ENCODE results near the gene EFNA4. TPM values are rescaled to one million over a fixed set of nuclear protein-coding genes. Genes with fewer than 3 reads are reported as not detected.
A peak's percentile ranks its signal among the peaks of the same experiment; 100 is the strongest.

Gene EFNA4, protein sequence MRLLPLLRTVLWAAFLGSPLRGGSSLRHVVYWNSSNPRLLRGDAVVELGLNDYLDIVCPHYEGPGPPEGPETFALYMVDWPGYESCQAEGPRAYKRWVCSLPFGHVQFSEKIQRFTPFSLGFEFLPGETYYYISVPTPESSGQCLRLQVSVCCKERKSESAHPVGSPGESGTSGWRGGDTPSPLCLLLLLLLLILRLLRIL
- total RNA-seq: 10 to 100 TPM; 15.9 to 17.9 TPM
- 30.7 TPM for polyA plus RNA-seq (2013, experiment 1 of 2)
- polyA plus RNA-seq (2013, experiment 2 of 2): 29.6 TPM
- long read RNA-seq, experiment 1, transcript EFNA4-202 (4 exons, 1,263 nt): major isoform, 9 of 10 reads
- long read RNA-seq, experiment 1, partial matches to known transcripts: 1 of 10 reads
- long read RNA-seq, experiment 1, other reads (novel, unspliced or antisense): 0 of 10 reads
- long read RNA-seq, experiment 2, transcript EFNA4-202 (4 exons, 1,263 nt): major isoform, 7 of 7 reads
- long read RNA-seq, experiment 2, partial matches to known transcripts: 0 of 7 reads
- long read RNA-seq, experiment 2, other reads (novel, unspliced or antisense): 0 of 7 reads
- long read RNA-seq, experiment 3, transcript EFNA4-202 (4 exons, 1,263 nt): major isoform, 38 of 46 reads
- long read RNA-seq, experiment 3, transcript EFNA4-203 (4 exons, 1,052 nt): minor isoform, 5 of 46 reads
- long read RNA-seq, experiment 3, partial matches to known transcripts: 1 of 46 reads
- long read RNA-seq, experiment 3, other reads (novel, unspliced or antisense): 2 of 46 reads
- long read RNA-seq, experiment 4, transcript EFNA4-202 (4 exons, 1,263 nt): major isoform, 50 of 61 reads
- long read RNA-seq, experiment 4, partial matches to known transcripts: 0 of 61 reads
- long read RNA-seq, experiment 4, other reads (novel, unspliced or antisense): 7 of 61 reads

DNA sequence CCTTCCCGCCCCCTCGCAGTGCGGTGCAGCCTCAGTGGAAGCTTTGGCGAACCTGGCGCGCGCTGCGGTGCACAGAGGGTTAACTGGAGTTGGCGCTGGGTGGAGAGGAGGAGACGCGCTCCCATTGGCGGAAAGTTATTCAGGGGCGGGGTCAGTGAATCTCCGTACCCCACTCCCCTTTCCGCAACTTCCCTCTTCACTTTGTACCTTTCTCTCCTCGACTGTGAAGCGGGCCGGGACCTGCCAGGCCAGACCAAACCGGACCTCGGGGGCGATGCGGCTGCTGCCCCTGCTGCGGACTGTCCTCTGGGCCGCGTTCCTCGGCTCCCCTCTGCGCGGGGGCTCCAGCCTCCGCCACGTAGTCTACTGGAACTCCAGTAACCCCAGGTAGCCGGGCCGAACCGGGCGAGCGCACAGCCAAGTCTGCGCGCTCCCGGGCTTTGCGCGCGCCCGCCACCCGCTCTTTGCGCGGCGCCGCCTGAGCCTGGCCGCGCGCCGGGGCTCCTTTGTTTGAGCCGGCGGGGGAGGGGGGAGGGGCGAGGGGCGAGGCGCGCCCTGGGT is at the start of gene EFNA4:
EFNA4 (plus strand) TSS at position 191 of the 561 bp plus-strand sequence; CDS start at position 275, 84 bp downstream.
- Mint-ChIP-seq H3K4me3 (peak within 1 kb of the TSS; percentile 68), H3K27ac (peak within 1 kb of the TSS; percentile 91), H3K9me3 (no peaks in the 10 kb centered on the region), H3K36me3 (ENCODE audit: low read depth) (peaks cover 20% of the 10 kb centered on the region), H3K4me1 (peaks cover 14% of the 10 kb centered on the region), H3K27me3 (ENCODE audit: insufficient read depth) (peaks cover 5% of the 10 kb centered on the region)
- peak within 1 kb of the TSS; percentile 93 for H3K4me3 ChIP-seq (ENCODE audit: low read length)
- H3K27me3 ChIP-seq (ENCODE audit: control insufficient read depth, insufficient read depth, low read length, poor library complexity, severe bottlenecking): peaks cover 7% of the 10 kb centered on the region
- H3K9me3 ChIP-seq (ENCODE audit: control insufficient read depth, low read length): no peaks in the 10 kb centered on the region
- peak; percentile 95 for DNase-seq
- H3K4me1 ChIP-seq (ENCODE audit: control insufficient read depth, insufficient read depth, low read length): peaks cover 11% of the 10 kb centered on the region
- H3K36me3 ChIP-seq (ENCODE audit: control insufficient read depth, insufficient read depth, low read length): peaks cover 10% of the 10 kb centered on the region
- H3K9ac ChIP-seq (ENCODE audit: extremely low read depth, low read length, poor library complexity, severe bottlenecking): peak within 1 kb of the TSS; percentile 80
- 0% methylated on average over 12 to 56 of the region's 57 CpGs for WGBS, 2 experiments (ENCODE audit: insufficient coverage in 1 of 2, insufficient read length in 1 of 2)
- H3K27ac ChIP-seq (ENCODE audit: low read depth, low read length): peak within 1 kb of the TSS; percentile 89
- no peak for TF ChIP-seq CTCF (conservative IDR thresholded peaks at IDR 0.05)

DNA sequence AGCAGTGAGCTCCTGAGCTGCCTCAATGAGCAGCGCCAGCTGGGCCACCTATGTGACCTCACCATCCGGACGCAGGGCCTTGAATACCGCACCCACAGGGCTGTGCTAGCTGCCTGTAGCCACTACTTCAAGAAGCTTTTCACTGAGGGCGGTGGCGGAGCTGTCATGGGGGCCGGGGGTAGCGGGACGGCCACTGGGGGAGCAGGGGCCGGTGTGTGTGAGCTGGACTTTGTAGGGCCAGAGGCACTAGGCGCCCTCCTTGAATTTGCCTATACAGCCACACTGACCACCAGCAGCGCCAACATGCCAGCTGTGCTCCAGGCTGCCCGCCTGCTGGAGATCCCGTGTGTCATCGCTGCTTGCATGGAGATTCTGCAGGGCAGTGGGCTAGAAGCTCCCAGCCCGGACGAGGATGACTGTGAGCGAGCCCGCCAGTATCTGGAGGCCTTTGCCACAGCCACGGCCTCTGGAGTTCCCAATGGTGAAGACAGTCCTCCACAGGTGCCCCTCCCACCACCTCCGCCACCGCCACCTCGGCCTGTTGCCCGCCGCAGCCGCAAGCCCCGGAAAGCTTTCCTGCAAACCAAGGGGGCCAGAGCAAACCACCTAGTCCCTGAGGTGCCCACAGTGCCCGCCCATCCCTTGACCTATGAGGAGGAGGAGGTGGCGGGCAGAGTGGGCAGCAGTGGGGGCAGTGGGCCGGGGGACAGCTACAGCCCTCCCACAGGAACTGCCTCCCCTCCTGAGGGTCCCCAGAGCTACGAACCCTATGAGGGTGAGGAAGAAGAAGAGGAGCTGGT is 48.6 kb upstream of the EFNA4 start:
- Mint-ChIP-seq H3K4me3 (no peak overlapping the region), H3K36me3 (ENCODE audit: low read depth) (peaks cover 14% of the 10 kb centered on the region), H3K4me1 (peaks cover 8% of the 10 kb centered on the region), H3K27ac (no peak overlapping the region), H3K27me3 (ENCODE audit: insufficient read depth) (peaks cover 4% of the 10 kb centered on the region), H3K9me3 (no peaks in the 10 kb centered on the region)
- no peak for TF ChIP-seq CTCF (conservative IDR thresholded peaks at IDR 0.05)
- no peak overlapping the region for H3K27ac ChIP-seq (ENCODE audit: low read depth, low read length)
- DNase-seq: no peak
- H3K27me3 ChIP-seq (ENCODE audit: control insufficient read depth, insufficient read depth, low read length, poor library complexity, severe bottlenecking): no peaks in the 10 kb centered on the region
- H3K9ac ChIP-seq (ENCODE audit: extremely low read depth, low read length, poor library complexity, severe bottlenecking): no peak overlapping the region
- WGBS, 2 experiments (ENCODE audit: insufficient coverage in 1 of 2, insufficient read length in 1 of 2): 91 to 94% methylated on average over 24 to 31 of the region's 31 CpGs
- H3K4me3 ChIP-seq (ENCODE audit: low read length): no peak overlapping the region
- no peaks in the 10 kb centered on the region for H3K4me1 ChIP-seq (ENCODE audit: control insufficient read depth, insufficient read depth, low read length)
- H3K9me3 ChIP-seq (ENCODE audit: control insufficient read depth, low read length): no peaks in the 10 kb centered on the region
- H3K36me3 ChIP-seq (ENCODE audit: control insufficient read depth, insufficient read depth, low read length): peaks cover 10% of the 10 kb centered on the region
